ENCODE data around the gene LMO4. TPM values are rescaled to one million over a fixed set of nuclear protein-coding genes. Genes with fewer than 3 reads are reported as not detected.

Gene LMO4, protein sequence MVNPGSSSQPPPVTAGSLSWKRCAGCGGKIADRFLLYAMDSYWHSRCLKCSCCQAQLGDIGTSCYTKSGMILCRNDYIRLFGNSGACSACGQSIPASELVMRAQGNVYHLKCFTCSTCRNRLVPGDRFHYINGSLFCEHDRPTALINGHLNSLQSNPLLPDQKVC
- total RNA-seq = 10.3 TPM
- polyA plus RNA-seq = 1 to 10 TPM; 2.8 to 5.7 (median 3.8) TPM

GRCh38 chr1:87328272-87329050 lies at the start of gene LMO4:
LMO4 (plus strand) TSS chr1:87328880; CDS start chr1:87332016, 3,136 bp downstream.
- no peaks in the 10 kb centered on the region for H3K36me3 Mint-ChIP-seq
- peaks cover 0 to 15% (median 0%) of the 10 kb centered on the region in 7 donors for H3K9me3 Mint-ChIP-seq
- H3K4me3 Mint-ChIP-seq = peak within 1 kb of the TSS; percentile 87 to 94 (median 92)
- H3K4me3 ChIP-seq (ENCODE audit: low read depth, low read length) = peak within 1 kb of the TSS; percentile 76
- DNase-seq = peak; percentile 39 to 69 (median 45)
- peaks cover 38% of the 10 kb centered on the region for H3K4me1 ChIP-seq (ENCODE audit: control insufficient read depth, insufficient read depth, low read length, poor library complexity, severe bottlenecking)
- peak; percentile 60 to 63 for ATAC-seq (ENCODE audit: low read depth in 2 of 2)
- H3K27me3 Mint-ChIP-seq = peaks cover 61% of the 10 kb centered on the region
- H3K36me3 ChIP-seq (ENCODE audit: control insufficient read depth, insufficient read depth, low read length) = no peaks in the 10 kb centered on the region
- no peak within 1 kb of the TSS for H3K27ac ChIP-seq (ENCODE audit: insufficient read depth, low read length, poor library complexity, severe bottlenecking)
- peaks cover 49% of the 10 kb centered on the region for H3K27me3 ChIP-seq (ENCODE audit: control insufficient read depth, insufficient read depth, low read length)
- peaks cover 24 to 54% (median 32%) of the 10 kb centered on the region in 4 donors for H3K4me1 Mint-ChIP-seq
- H3K27ac Mint-ChIP-seq = peak within 1 kb of the TSS; percentile 17 to 94 (median 65)
- H3K9me3 ChIP-seq (ENCODE audit: control insufficient read depth in 2 of 2, low read length in 2 of 2) = peaks cover 0 to 6% of the 10 kb centered on the region in 2 experiments

- no peaks in the 10 kb centered on the region for H3K4me1 Mint-ChIP-seq
- no peak overlapping the region for H3K4me3 Mint-ChIP-seq
- no peak overlapping the region for H3K27ac ChIP-seq (ENCODE audit: insufficient read depth, low read length, poor library complexity, severe bottlenecking)
- H3K27me3 Mint-ChIP-seq = peaks cover 4% of the 10 kb centered on the region
- H3K36me3 ChIP-seq (ENCODE audit: control insufficient read depth, insufficient read depth, low read length) = no peaks in the 10 kb centered on the region
- H3K9me3 Mint-ChIP-seq = peaks cover 0 to 1% (median 0%) of the 10 kb centered on the region in 7 donors
- DNase-seq (no peak), ATAC-seq (ENCODE audit: low read depth in 2 of 2) (no peak)
- H3K27me3 ChIP-seq (ENCODE audit: control insufficient read depth, insufficient read depth, low read length) = no peaks in the 10 kb centered on the region
- no peak overlapping the region for H3K27ac Mint-ChIP-seq
- H3K9me3 ChIP-seq (ENCODE audit: control insufficient read depth in 2 of 2, low read length in 2 of 2) = no peaks in the 10 kb centered on the region
- no peaks in the 10 kb centered on the region for H3K36me3 Mint-ChIP-seq
- H3K4me1 ChIP-seq (ENCODE audit: control insufficient read depth, insufficient read depth, low read length, poor library complexity, severe bottlenecking) = no peaks in the 10 kb centered on the region
- H3K4me3 ChIP-seq (ENCODE audit: low read depth, low read length) = no peak overlapping the region
Measured at GRCh38 chr1:87279536-87279875, 49.2 kb upstream of the LMO4 start.

GRCh38 chr1:87279966-87280535 lies 48.6 kb upstream of the LMO4 start:
- no peak for ATAC-seq (ENCODE audit: low read depth in 2 of 2)
- Histone ChIP-seq H3K36me3 (ENCODE audit: control insufficient read depth, insufficient read depth, low read length) (no peaks in the 10 kb centered on the region), H3K4me3 (ENCODE audit: low read depth, low read length) (no peak overlapping the region), H3K27ac (ENCODE audit: insufficient read depth, low read length, poor library complexity, severe bottlenecking) (no peak overlapping the region), H3K27me3 (ENCODE audit: control insufficient read depth, insufficient read depth, low read length) (no peaks in the 10 kb centered on the region), H3K9me3 (ENCODE audit: control insufficient read depth in 2 of 2, low read length in 2 of 2) (no peaks in the 10 kb centered on the region), H3K4me1 (ENCODE audit: control insufficient read depth, insufficient read depth, low read length, poor library complexity, severe bottlenecking) (no peaks in the 10 kb centered on the region)
- Mint-ChIP-seq H3K27ac (no peak overlapping the region), H3K4me3 (no peak overlapping the region), H3K4me1 (no peaks in the 10 kb centered on the region), H3K27me3 (peaks cover 4% of the 10 kb centered on the region), H3K9me3 (peaks cover 0 to 1% (median 0%) of the 10 kb centered on the region in 7 donors), H3K36me3 (no peaks in the 10 kb centered on the region)
- DNase-seq = peak in 1 of 3 donors; percentile 2

GRCh38 chr1:87284456-87285240 lies 44.0 kb upstream of the LMO4 start:
- H3K36me3 ChIP-seq (ENCODE audit: control insufficient read depth, insufficient read depth, low read length) = no peaks in the 10 kb centered on the region
- no peak overlapping the region for H3K4me3 ChIP-seq (ENCODE audit: low read depth, low read length)
- H3K4me3 Mint-ChIP-seq = no peak overlapping the region
- peaks cover 0 to 1% (median 0%) of the 10 kb centered on the region in 7 donors for H3K9me3 Mint-ChIP-seq
- no peaks in the 10 kb centered on the region for H3K27me3 ChIP-seq (ENCODE audit: control insufficient read depth, insufficient read depth, low read length)
- H3K4me1 ChIP-seq (ENCODE audit: control insufficient read depth, insufficient read depth, low read length, poor library complexity, severe bottlenecking) = no peaks in the 10 kb centered on the region
- no peak for ATAC-seq (ENCODE audit: low read depth in 2 of 2)
- no peaks in the 10 kb centered on the region for H3K4me1 Mint-ChIP-seq
- no peak for DNase-seq
- peaks cover 4% of the 10 kb centered on the region for H3K27me3 Mint-ChIP-seq
- H3K36me3 Mint-ChIP-seq = no peaks in the 10 kb centered on the region
- H3K27ac Mint-ChIP-seq = no peak overlapping the region
- no peak overlapping the region for H3K27ac ChIP-seq (ENCODE audit: insufficient read depth, low read length, poor library complexity, severe bottlenecking)
- H3K9me3 ChIP-seq (ENCODE audit: control insufficient read depth in 2 of 2, low read length in 2 of 2) = no peaks in the 10 kb centered on the region

- no peaks in the 10 kb centered on the region for H3K27me3 ChIP-seq (ENCODE audit: control insufficient read depth, insufficient read depth, low read length)
- no peaks in the 10 kb centered on the region for H3K9me3 ChIP-seq (ENCODE audit: control insufficient read depth in 2 of 2, low read length in 2 of 2)
- no peaks in the 10 kb centered on the region for H3K36me3 ChIP-seq (ENCODE audit: control insufficient read depth, insufficient read depth, low read length)
- DNase-seq (no peak), ATAC-seq (ENCODE audit: low read depth in 2 of 2) (no peak)
- Mint-ChIP-seq H3K4me1 (no peaks in the 10 kb centered on the region), H3K4me3 (no peak overlapping the region), H3K9me3 (no peaks in the 10 kb centered on the region), H3K27ac (no peak overlapping the region), H3K27me3 (peaks cover 4% of the 10 kb centered on the region), H3K36me3 (no peaks in the 10 kb centered on the region)
- no peak overlapping the region for H3K4me3 ChIP-seq (ENCODE audit: low read depth, low read length)
- no peaks in the 10 kb centered on the region for H3K4me1 ChIP-seq (ENCODE audit: control insufficient read depth, insufficient read depth, low read length, poor library complexity, severe bottlenecking)
- H3K27ac ChIP-seq (ENCODE audit: insufficient read depth, low read length, poor library complexity, severe bottlenecking) = no peak overlapping the region
Measured at GRCh38 chr1:87291107-87291506, 37.6 kb upstream of the LMO4 start.

- Histone ChIP-seq H3K4me1 (ENCODE audit: control insufficient read depth, insufficient read depth, low read length, poor library complexity, severe bottlenecking) (no peaks in the 10 kb centered on the region), H3K4me3 (ENCODE audit: low read depth, low read length) (no peak overlapping the region), H3K9me3 (ENCODE audit: control insufficient read depth in 2 of 2, low read length in 2 of 2) (no peaks in the 10 kb centered on the region), H3K27me3 (ENCODE audit: control insufficient read depth, insufficient read depth, low read length) (no peaks in the 10 kb centered on the region), H3K36me3 (ENCODE audit: control insufficient read depth, insufficient read depth, low read length) (no peaks in the 10 kb centered on the region), H3K27ac (ENCODE audit: insufficient read depth, low read length, poor library complexity, severe bottlenecking) (no peak overlapping the region)
- H3K4me3 Mint-ChIP-seq = no peak overlapping the region
- H3K9me3 Mint-ChIP-seq = no peaks in the 10 kb centered on the region
- peak; percentile 13 to 60 (median 27) for DNase-seq
- H3K36me3 Mint-ChIP-seq = no peaks in the 10 kb centered on the region
- H3K4me1 Mint-ChIP-seq = no peaks in the 10 kb centered on the region
- ATAC-seq (ENCODE audit: low read depth in 2 of 2) = no peak
- H3K27ac Mint-ChIP-seq = no peak overlapping the region
- peaks cover 4% of the 10 kb centered on the region for H3K27me3 Mint-ChIP-seq
Measured at GRCh38 chr1:87292684-87293493, 35.8 kb upstream of the LMO4 start.

GRCh38 chr1:87294633-87295032 lies 34.0 kb upstream of the LMO4 start:
- no peak for ATAC-seq (ENCODE audit: low read depth in 2 of 2)
- no peaks in the 10 kb centered on the region for H3K36me3 Mint-ChIP-seq

More at GRCh38 chr1:87294633-87295032, 34.0 kb upstream of the LMO4 start:
- Histone ChIP-seq H3K4me3 (ENCODE audit: low read depth, low read length) (no peak overlapping the region), H3K36me3 (ENCODE audit: control insufficient read depth, insufficient read depth, low read length) (no peaks in the 10 kb centered on the region), H3K9me3 (ENCODE audit: control insufficient read depth in 2 of 2, low read length in 2 of 2) (no peaks in the 10 kb centered on the region), H3K4me1 (ENCODE audit: control insufficient read depth, insufficient read depth, low read length, poor library complexity, severe bottlenecking) (no peaks in the 10 kb centered on the region), H3K27me3 (ENCODE audit: control insufficient read depth, insufficient read depth, low read length) (no peaks in the 10 kb centered on the region), H3K27ac (ENCODE audit: insufficient read depth, low read length, poor library complexity, severe bottlenecking) (no peak overlapping the region)
- no peak overlapping the region for H3K27ac Mint-ChIP-seq
- no peaks in the 10 kb centered on the region for H3K4me1 Mint-ChIP-seq
- H3K9me3 Mint-ChIP-seq = peaks cover 0 to 4% (median 0%) of the 10 kb centered on the region in 7 donors
- no peak overlapping the region for H3K4me3 Mint-ChIP-seq
- peaks cover 4% of the 10 kb centered on the region for H3K27me3 Mint-ChIP-seq
- no peak for DNase-seq

Measured in CD4-positive, CD25-positive, alpha-beta regulatory T cell (primary cell).